Mesendoderm (in vitro differentiated cells): ENCODE data around the gene CHST11.

Experiments
- DNase-seq: peaks from one replicate; pipeline ENCODE4 v3.0.0; 2013
- H2AK5ac ChIP-seq: 2 replicates; pipeline ENCODE4 v1.6.1; 2013; ENCODE audit warnings: low read length, inconsistent platforms
- H2BK120ac ChIP-seq: 2 replicates; pipeline ENCODE4 v1.6.1; 2013; ENCODE audit warnings: low read depth, mild to moderate bottlenecking, low read length, moderate library complexity, mixed read lengths
- H2BK15ac ChIP-seq: replicated peaks from 2 replicates; pipeline ENCODE4 v1.6.1; 2013; ENCODE audit warnings: low read depth, mild to moderate bottlenecking, moderate library complexity
- H2BK5ac ChIP-seq: 2 replicates; pipeline ENCODE4 v1.6.1; 2013; ENCODE audit warnings: low read length, inconsistent platforms
- H3K18ac ChIP-seq: 2 replicates; pipeline ENCODE4 v1.6.1; 2013; ENCODE audit warnings: mild to moderate bottlenecking, low read length, mixed read lengths
- H3K23ac ChIP-seq: one replicate; pipeline ENCODE4 v1.6.1; 2013; ENCODE audit warnings: low read length
- H3K27ac ChIP-seq: 2 replicates; pipeline ENCODE4 v1.5.1; 2013; ENCODE audit warnings: low read depth, mild to moderate bottlenecking, inconsistent platforms, low read length, moderate library complexity
- H3K27me3 ChIP-seq: 2 replicates; pipeline ENCODE4 v1.6.1; 2013; ENCODE audit warnings: low read length, control low read depth, mild to moderate bottlenecking, inconsistent platforms; ENCODE audit not compliant: insufficient read depth, poor library complexity
- H3K36me3 ChIP-seq: 2 replicates; pipeline ENCODE4 v1.6.1; 2013; ENCODE audit warnings: low read length, inconsistent platforms; ENCODE audit not compliant: control insufficient read depth, insufficient read depth
- H3K4ac ChIP-seq: one replicate; pipeline ENCODE4 v1.6.1; 2013; ENCODE audit warnings: low read depth, mild to moderate bottlenecking, low read length, moderate library complexity
- H3K4me1 ChIP-seq: 2 replicates; pipeline ENCODE4 v1.6.1; 2013; ENCODE audit warnings: low read depth, low read length, inconsistent platforms; ENCODE audit not compliant: control insufficient read depth
- H3K4me2 ChIP-seq: 2 replicates; pipeline ENCODE4 v1.6.1; 2013; ENCODE audit warnings: low read length
- H3K4me3 ChIP-seq: 2 replicates; pipeline ENCODE4 v1.5.1; 2013; ENCODE audit warnings: mild to moderate bottlenecking, low read length
- H3K56ac ChIP-seq: one replicate; pipeline ENCODE4 v1.6.1; 2013; ENCODE audit warnings: low read length
- H3K79me1 ChIP-seq: 2 replicates; pipeline ENCODE4 v1.6.1; 2013; ENCODE audit warnings: low read length, inconsistent platforms
- H3K79me2 ChIP-seq: 2 replicates; pipeline ENCODE4 v1.6.1; 2013; ENCODE audit warnings: mild to moderate bottlenecking, low read length; ENCODE audit not compliant: control insufficient read depth, insufficient read depth
- H3K9ac ChIP-seq: 2 replicates; pipeline ENCODE4 v1.6.1; 2013; ENCODE audit warnings: low read length, inconsistent platforms
- H4K5ac ChIP-seq: one replicate; pipeline ENCODE4 v1.6.1; 2013; ENCODE audit warnings: low read length
- H4K8ac ChIP-seq: one replicate; pipeline ENCODE4 v1.6.1; 2013; ENCODE audit warnings: low read depth, mild to moderate bottlenecking, control low read depth, low read length, moderate library complexity
- WGBS: extraction: QIAGEN DNeasy Blood & Tissue Kit; methylation state at CpG from one replicate; pipeline ENCODE4 v1.1.7; 2013; ENCODE audit warnings: low lambda C conversion rate, missing lambda C conversion rate; ENCODE audit not compliant: insufficient coverage; ENCODE audit errors: extremely low coverage; 5-methylcytosine and 5-hydroxymethylcytosine counted together

Gene CHST11

GRCh38 chr12:104722601-104723534 is 266.1 kb downstream of the CHST11 start:
- Histone ChIP-seq H3K4ac (no peak overlapping the region), H3K27ac (no peak overlapping the region), H2BK120ac (no peak overlapping the region), H2BK15ac (no peak overlapping the region), H3K27me3 (no peaks in the 10 kb centered on the region), H3K56ac (peak overlapping the region; percentile 57), H2AK5ac (no peak overlapping the region), H2BK5ac (no peak overlapping the region), H3K18ac (no peak overlapping the region), H3K23ac (no peak overlapping the region), H3K79me1 (no peaks in the 10 kb centered on the region), H3K9ac (no peak overlapping the region), H4K8ac (no peak overlapping the region), H4K5ac (no peak overlapping the region), H3K36me3 (no peaks in the 10 kb centered on the region), H3K4me3 (no peak overlapping the region), H3K4me2 (peak overlapping the region; percentile 10), H3K79me2 (no peaks in the 10 kb centered on the region), H3K4me1 (peaks cover 11% of the 10 kb centered on the region)
- DNase-seq, result peak; percentile 83
- no CpG with 5 or more reads among the region's 21 CpGs for WGBS

DNA sequence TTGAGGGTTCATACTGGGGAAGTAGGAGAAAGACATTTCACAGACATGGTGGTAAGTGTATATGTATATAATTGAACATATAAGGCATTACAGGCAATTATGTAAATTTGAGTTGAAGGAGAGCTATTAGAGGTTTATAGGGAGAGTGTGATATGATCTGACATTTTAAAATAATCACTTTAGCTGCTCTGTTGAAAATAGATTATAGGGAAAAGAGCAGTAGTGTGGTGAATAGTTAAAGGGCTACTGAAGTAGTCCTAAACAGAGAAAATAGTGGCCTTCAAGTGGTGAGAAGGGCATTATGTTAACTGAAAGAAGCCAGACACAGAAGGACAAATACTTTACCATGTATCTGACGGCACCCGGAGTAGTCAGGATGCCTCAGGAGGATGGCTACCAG is 267.1 kb downstream of the CHST11 start:
- no peak overlapping the region for H2BK15ac ChIP-seq
- no peak overlapping the region for H3K4me2 ChIP-seq
- no peak overlapping the region for H3K56ac ChIP-seq
- H3K4me3 ChIP-seq, result no peak overlapping the region
- no peak overlapping the region for H2BK5ac ChIP-seq
- H3K79me1 ChIP-seq, result no peaks in the 10 kb centered on the region
- no peak overlapping the region for H4K5ac ChIP-seq
- H3K23ac ChIP-seq, result no peak overlapping the region
- no peak overlapping the region for H4K8ac ChIP-seq
- no peak overlapping the region for H3K18ac ChIP-seq
- peaks cover 11% of the 10 kb centered on the region for H3K4me1 ChIP-seq
- no peak for DNase-seq
- H2BK120ac ChIP-seq, result no peak overlapping the region
- no peaks in the 10 kb centered on the region for H3K27me3 ChIP-seq
- H3K79me2 ChIP-seq, result no peaks in the 10 kb centered on the region
- no peak overlapping the region for H2AK5ac ChIP-seq
- no peak overlapping the region for H3K9ac ChIP-seq
- H3K4ac ChIP-seq, result no peak overlapping the region
- H3K36me3 ChIP-seq, result no peaks in the 10 kb centered on the region
- WGBS, result no CpG with 5 or more reads among the region's 2 CpGs
- H3K27ac ChIP-seq, result no peak overlapping the region

DNA sequence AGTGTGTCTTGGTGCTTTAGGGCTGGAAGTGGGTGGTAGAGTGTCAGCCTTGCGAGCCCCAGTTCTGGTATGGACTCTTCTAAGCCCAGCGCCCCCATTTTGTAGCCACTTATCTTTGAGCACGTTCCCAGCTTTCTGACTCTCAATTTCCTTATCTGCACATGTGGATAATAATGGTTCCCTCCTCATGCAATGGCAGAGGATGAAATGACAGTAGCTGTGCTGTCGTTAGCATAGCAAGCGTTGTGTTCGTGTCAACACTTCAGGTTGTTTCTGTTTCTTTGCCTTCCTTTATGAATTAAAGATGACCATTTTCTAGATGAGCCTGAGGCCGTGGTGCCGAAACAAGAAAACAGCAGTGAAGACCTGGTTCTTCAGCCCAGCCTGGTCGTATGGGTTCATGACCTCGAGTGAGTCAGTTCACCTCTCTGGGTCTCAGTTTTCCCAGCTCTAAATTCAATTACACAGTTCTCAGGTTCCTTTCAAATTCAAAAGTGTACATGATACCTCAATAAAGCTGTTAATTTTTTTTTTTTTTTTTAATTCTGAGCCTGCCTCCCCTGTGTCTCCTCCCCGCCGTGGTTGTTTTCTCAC is 268.3 kb downstream of the CHST11 start:
- WGBS, result no CpG with 5 or more reads among the region's 12 CpGs

GRCh38 chr12:104725610-104726009 is 268.9 kb downstream of the CHST11 start:
- Histone ChIP-seq H3K4me3 (no peak overlapping the region), H3K4me2 (no peak overlapping the region), H4K8ac (no peak overlapping the region), H3K79me1 (no peaks in the 10 kb centered on the region), H4K5ac (no peak overlapping the region), H3K79me2 (no peaks in the 10 kb centered on the region), H3K9ac (no peak overlapping the region), H2BK5ac (no peak overlapping the region), H3K4ac (no peak overlapping the region), H3K4me1 (peaks cover 11% of the 10 kb centered on the region), H3K23ac (no peak overlapping the region), H3K27me3 (no peaks in the 10 kb centered on the region), H2BK120ac (no peak overlapping the region), H3K18ac (no peak overlapping the region), H3K27ac (no peak overlapping the region), H3K36me3 (no peaks in the 10 kb centered on the region), H3K56ac (peak overlapping the region; percentile 11), H2BK15ac (no peak overlapping the region), H2AK5ac (no peak overlapping the region)
- no peak for DNase-seq
- no CpG with 5 or more reads among the region's 3 CpGs for WGBS

More for the DNA sequence above, 268.3 kb downstream of the CHST11 start:
- Histone ChIP-seq H3K9ac (no peak overlapping the region), H3K79me1 (no peaks in the 10 kb centered on the region), H2BK120ac (no peak overlapping the region), H3K4me2 (no peak overlapping the region), H3K79me2 (no peaks in the 10 kb centered on the region), H3K4ac (no peak overlapping the region), H3K56ac (no peak overlapping the region), H3K4me3 (no peak overlapping the region), H2BK15ac (no peak overlapping the region), H2BK5ac (no peak overlapping the region), H3K27ac (no peak overlapping the region), H2AK5ac (no peak overlapping the region), H3K18ac (no peak overlapping the region), H4K8ac (no peak overlapping the region), H3K27me3 (no peaks in the 10 kb centered on the region), H3K4me1 (peaks cover 11% of the 10 kb centered on the region), H3K23ac (no peak overlapping the region), H4K5ac (no peak overlapping the region), H3K36me3 (no peaks in the 10 kb centered on the region)
- DNase-seq, result no peak

GRCh38 chr12:104727726-104728465 is 271.1 kb downstream of the CHST11 start:
- no peak for DNase-seq
- Histone ChIP-seq H3K9ac (no peak overlapping the region), H3K4me2 (no peak overlapping the region), H3K36me3 (no peaks in the 10 kb centered on the region), H2AK5ac (no peak overlapping the region), H3K4ac (no peak overlapping the region), H3K18ac (no peak overlapping the region), H2BK5ac (no peak overlapping the region), H4K5ac (no peak overlapping the region), H4K8ac (no peak overlapping the region), H3K79me1 (no peaks in the 10 kb centered on the region), H3K27ac (no peak overlapping the region), H3K4me1 (peaks cover 5% of the 10 kb centered on the region), H2BK120ac (no peak overlapping the region), H3K23ac (no peak overlapping the region), H3K56ac (no peak overlapping the region), H3K27me3 (no peaks in the 10 kb centered on the region), H2BK15ac (no peak overlapping the region), H3K4me3 (no peak overlapping the region), H3K79me2 (no peaks in the 10 kb centered on the region)
- WGBS, result no CpG with 5 or more reads among the region's 10 CpGs
